Measurements from ENCODE around the gene GAA.

The GAA gene

GRCh38 chr17:80133626-80133970 lies 32.2 kb downstream of the GAA start:
- no peaks in the 10 kb centered on the region for H3K4me1 ChIP-seq
- no peak for TF ChIP-seq Cebpa-rat (IDR thresholded peaks at IDR 0.05)
- no peak overlapping the region for H3K27ac ChIP-seq
- no peaks in the 10 kb centered on the region for H3K27me3 ChIP-seq
- no peak overlapping the region for H3K4me2 ChIP-seq
- no peak overlapping the region for H3K9ac ChIP-seq
- H4K20me1 ChIP-seq, result peaks cover 0 to 47% (median 25%) of the 10 kb centered on the region in 11 experiments; a peak in 14 of 22 replicates
- no peaks in the 10 kb centered on the region for H3K9me3 ChIP-seq (replicated peaks in 1 of 11)
- peaks cover 60 to 72% (median 62%) of the 10 kb centered on the region in 11 experiments for H3K36me3 ChIP-seq
- H3K4me3 ChIP-seq, result no peak overlapping the region

GRCh38 chr17:80137131-80137530 lies 35.8 kb downstream of the GAA start:
- Histone ChIP-seq H3K27ac (no peak overlapping the region), H3K4me3 (no peak overlapping the region), H3K36me3 (peaks cover 95 to 100% (median 97%) of the 10 kb centered on the region in 11 experiments)

GRCh38 chr17:80138856-80139426 lies 37.6 kb downstream of the GAA start:
- Histone ChIP-seq H3K4me2 (no peak overlapping the region), H3K4me1 (peaks cover 1 to 7% (median 4%) of the 10 kb centered on the region in 10 experiments; a peak in 17 of 20 replicates), H4K20me1 (peaks cover 31 to 87% (median 67%) of the 10 kb centered on the region in 11 experiments; a peak in 21 of 22 replicates), H3K36me3 (peaks cover 100% of the 10 kb centered on the region in 11 experiments), H3K9ac (no peak overlapping the region), H3K9me3 (replicated peaks in 1 of 11) (no peaks in the 10 kb centered on the region), H3K27me3 (no peaks in the 10 kb centered on the region), H3K4me3 (no peak overlapping the region), H3K27ac (no peak overlapping the region)
- TF ChIP-seq Cebpa-rat (IDR thresholded peaks at IDR 0.05), result no peak

More at GRCh38 chr17:80137131-80137530, 35.8 kb downstream of the GAA start:
- Histone ChIP-seq H3K9ac (no peak overlapping the region), H3K27me3 (no peaks in the 10 kb centered on the region), H3K4me1 (no peaks in the 10 kb centered on the region), H3K4me2 (no peak overlapping the region), H4K20me1 (peaks cover 13 to 82% (median 49%) of the 10 kb centered on the region in 11 experiments; a peak in 21 of 22 replicates), H3K9me3 (replicated peaks in 1 of 11) (no peaks in the 10 kb centered on the region)
- TF ChIP-seq Cebpa-rat (IDR thresholded peaks at IDR 0.05), result no peak

- Histone ChIP-seq H3K27me3 (no peaks in the 10 kb centered on the region), H4K20me1 (peaks cover 53 to 100% (median 84%) of the 10 kb centered on the region in 11 experiments)
Observed at GRCh38 chr17:80141463-80142165, 40.2 kb downstream of the GAA start.

GRCh38 chr17:80142929-80143328 lies 41.5 kb downstream of the GAA start:
- no peak overlapping the region for H3K4me3 ChIP-seq
- no peak overlapping the region for H3K27ac ChIP-seq
- H4K20me1 ChIP-seq, result peaks cover 53 to 89% (median 72%) of the 10 kb centered on the region in 11 experiments
- no peak overlapping the region for H3K4me2 ChIP-seq
- no peak for TF ChIP-seq Cebpa-rat (IDR thresholded peaks at IDR 0.05)
- H3K27me3 ChIP-seq, result no peaks in the 10 kb centered on the region
- peak overlapping the region in 2 of 11 experiments; percentile 30 to 51; a peak in 2 of 22 replicates for H3K9ac ChIP-seq
- no peaks in the 10 kb centered on the region for H3K9me3 ChIP-seq (replicated peaks in 1 of 11)
- H3K36me3 ChIP-seq, result peaks cover 63 to 77% (median 73%) of the 10 kb centered on the region in 11 experiments
- peaks cover 21 to 29% (median 25%) of the 10 kb centered on the region in 10 experiments for H3K4me1 ChIP-seq

More at GRCh38 chr17:80141463-80142165, 40.2 kb downstream of the GAA start:
- Histone ChIP-seq H3K4me1 (peaks cover 20 to 27% (median 23%) of the 10 kb centered on the region in 10 experiments), H3K4me3 (no peak overlapping the region), H3K9me3 (replicated peaks in 1 of 11) (no peaks in the 10 kb centered on the region), H3K4me2 (no peak overlapping the region), H3K36me3 (peaks cover 76 to 90% (median 86%) of the 10 kb centered on the region in 11 experiments), H3K27ac (no peak overlapping the region), H3K9ac (peak overlapping the region in 1 of 11 experiments; percentile 51; a peak in 2 of 22 replicates)
- no peak for TF ChIP-seq Cebpa-rat (IDR thresholded peaks at IDR 0.05)

- Histone ChIP-seq H3K9ac (peak overlapping the region; percentile 89 to 99 (median 97)), H4K20me1 (peaks cover 50 to 64% (median 58%) of the 10 kb centered on the region in 11 experiments), H3K36me3 (peaks cover 38 to 54% (median 51%) of the 10 kb centered on the region in 11 experiments), H3K4me1 (peaks cover 34 to 46% (median 38%) of the 10 kb centered on the region in 10 experiments), H3K4me3 (peak overlapping the region; percentile 75 to 98 (median 93)), H3K9me3 (replicated peaks in 1 of 11) (peaks cover 0 to 4% (median 0%) of the 10 kb centered on the region in 11 experiments; a peak in 6 of 22 replicates), H3K27ac (peak overlapping the region; percentile 76 to 97 (median 97); a peak in 20 of 22 replicates), H3K4me2 (peak overlapping the region; percentile 90 to 99 (median 95)), H3K27me3 (no peaks in the 10 kb centered on the region)
- no peak for TF ChIP-seq Cebpa-rat (IDR thresholded peaks at IDR 0.05)
Observed at GRCh38 chr17:80145076-80146075, 44.0 kb downstream of the GAA start.

- no peak for TF ChIP-seq Cebpa-rat (IDR thresholded peaks at IDR 0.05)
- Histone ChIP-seq H3K4me1 (peaks cover 36 to 56% (median 44%) of the 10 kb centered on the region in 10 experiments), H4K20me1 (peaks cover 48 to 54% (median 53%) of the 10 kb centered on the region in 11 experiments), H3K4me3 (peak overlapping the region; percentile 75 to 98 (median 93)), H3K27ac (peak overlapping the region; percentile 76 to 97 (median 97)), H3K9me3 (replicated peaks in 1 of 11) (peaks cover 0 to 14% (median 2%) of the 10 kb centered on the region in 11 experiments; a peak in 9 of 22 replicates), H3K4me2 (peak overlapping the region; percentile 90 to 99 (median 95)), H3K27me3 (no peaks in the 10 kb centered on the region), H3K36me3 (peaks cover 28 to 46% (median 41%) of the 10 kb centered on the region in 11 experiments), H3K9ac (peak overlapping the region; percentile 89 to 99 (median 97))
Observed at GRCh38 chr17:80146121-80147034, 45.0 kb downstream of the GAA start.
